ENCODE results near the gene PRKCSH. TPM values are rescaled to one million over a fixed set of nuclear protein-coding genes. Genes with fewer than 3 reads are reported as not detected.
A peak's percentile ranks its signal among the peaks of the same experiment; 100 is the strongest.

The PRKCSH gene
- total RNA-seq, 1 experiment from 2014 or later: 431 TPM

- Histone ChIP-seq H2BK20ac (ENCODE audit: low read depth, low read length, poor library complexity, severe bottlenecking) (no peak overlapping the region), H3K4ac (ENCODE audit: low read depth, low read length) (no peak overlapping the region), H3K9ac (ENCODE audit: extremely low read depth, insufficient read length, low read length) (no peak overlapping the region), H3K14ac (ENCODE audit: insufficient read depth, low read length) (no peak overlapping the region), H3K56ac (ENCODE audit: insufficient read length, low read depth, low read length) (no peak overlapping the region), H2BK5ac (ENCODE audit: insufficient read length, low read length) (no peak overlapping the region), H4K91ac (ENCODE audit: insufficient read length, low read depth, low read length) (no peak overlapping the region), H3K4me2 (ENCODE audit: insufficient read depth, insufficient read length, low read length) (no peak overlapping the region), H2AK5ac (ENCODE audit: insufficient read length, low read length) (no peak overlapping the region), H3K79me2 (ENCODE audit: insufficient read depth, low read length) (no peaks in the 10 kb centered on the region), H3T11ph (ENCODE audit: low read length) (no peak overlapping the region), H3K27ac (ENCODE audit: insufficient read length, low read depth, low read length) (no peak overlapping the region), H3K23me2 (ENCODE audit: insufficient read length, low read depth, low read length, poor library complexity, severe bottlenecking) (no peaks in the 10 kb centered on the region), H3K4me1 (ENCODE audit: insufficient read depth, low read length) (no peaks in the 10 kb centered on the region), H4K8ac (replicated peaks; ENCODE audit: insufficient read length, low read depth, low read length) (no peak overlapping the region), H4K5ac (ENCODE audit: insufficient read length, low read depth, low read length) (no peak overlapping the region), H4K20me1 (ENCODE audit: control insufficient read depth, insufficient read depth, insufficient read length) (no peaks in the 10 kb centered on the region), H3K9me3 (ENCODE audit: control insufficient read depth, low read depth, low read length) (no peaks in the 10 kb centered on the region), H3K23ac (ENCODE audit: insufficient read length, low read depth, low read length) (no peak overlapping the region), H2BK12ac (ENCODE audit: insufficient read length, low read depth, low read length) (no peak overlapping the region), H3K27me3 (ENCODE audit: insufficient read depth, low read length) (no peaks in the 10 kb centered on the region), H2AFZ (ENCODE audit: low read length) (no peak overlapping the region), H3K18ac (ENCODE audit: insufficient read length, low read depth, low read length) (no peak overlapping the region), H2BK120ac (ENCODE audit: low read depth, low read length, poor library complexity, severe bottlenecking) (no peak overlapping the region), H2BK15ac (ENCODE audit: low read depth, low read length) (no peak overlapping the region), H3K79me1 (ENCODE audit: insufficient read depth, low read depth, low read length, poor library complexity, severe bottlenecking) (no peaks in the 10 kb centered on the region)
- peaks cover under 1 to 10% of the 10 kb centered on the region in 2 experiments; a peak in 3 of 4 replicates for H3K4me1 Mint-ChIP-seq
- H3K36me3 Mint-ChIP-seq (ENCODE audit: insufficient read depth in 1 of 3, low read depth in 3 of 3): peaks cover 15 to 62% (median 60%) of the 10 kb centered on the region in 3 experiments; a peak in 6 of 7 replicates
- DNase-seq: peak; percentile 68
- no peak overlapping the region for H3K4me3 Mint-ChIP-seq
- H3K27ac Mint-ChIP-seq: peak overlapping the region in 2 of 3 experiments; percentile 24 to 38; a peak in 3 of 7 replicates
- H3K9me3 Mint-ChIP-seq: no peaks in the 10 kb centered on the region
- peak; percentile 89 for TF ChIP-seq CTCF (conservative IDR thresholded peaks at IDR 0.05)
- H3K27me3 Mint-ChIP-seq (ENCODE audit: low read depth): no peaks in the 10 kb centered on the region
- no CpG with 5 or more reads among the region's 23 CpGs for WGBS (ENCODE audit: extremely low coverage, insufficient read length, low lambda C conversion rate)
These were observed 11.3 kb downstream of the PRKCSH start for GRCh38 chr19:11446652-11447301.

Measured in H9 (cell line).